NT2/D1 (cell line): Measurements from ENCODE around the gene LANCL3.

Experiments
- SUZ12 ChIP-seq: IDR thresholded peaks from 2 replicates; pipeline ENCODE4 v1.6.1; 2011; ENCODE audit not compliant: insufficient read length, insufficient read depth; ENCODE audit errors: extremely low read depth
- YY1 ChIP-seq: IDR thresholded peaks from 2 replicates; pipeline ENCODE4 v1.6.1; 2011; ENCODE audit not compliant: insufficient read length, insufficient read depth
- ZNF274 ChIP-seq: IDR thresholded peaks from 2 replicates; pipeline ENCODE4 v1.6.1; 2011; ENCODE audit warnings: mild to moderate bottlenecking, low read depth, low read length

DNA sequence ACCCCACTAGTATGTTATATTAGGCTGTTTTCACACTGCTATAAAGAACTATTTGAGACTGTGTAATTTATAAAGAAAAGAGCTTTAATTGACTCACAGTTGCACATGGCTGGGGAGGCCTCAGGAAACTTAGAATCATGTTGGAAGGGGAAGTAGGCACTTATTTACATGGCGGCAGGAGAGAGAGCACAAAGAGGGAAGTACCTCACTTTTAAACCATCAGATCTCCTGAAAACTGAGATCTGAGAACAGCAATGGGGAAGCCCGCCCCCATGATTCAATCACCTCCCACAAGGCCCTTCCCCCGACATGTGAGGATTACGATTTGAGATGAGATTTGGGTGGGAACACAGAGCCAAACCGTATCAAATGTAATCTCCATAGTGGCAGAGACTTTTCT is 68.7 kb downstream of the LANCL3 start:
- no peak for TF ChIP-seq YY1
- TF ChIP-seq ZNF274: no peak
- no peak for TF ChIP-seq SUZ12
